ENCODE results near the gene KIF6. TPM values are rescaled to one million over a fixed set of nuclear protein-coding genes. Genes with fewer than 3 reads are reported as not detected.

Gene KIF6, protein sequence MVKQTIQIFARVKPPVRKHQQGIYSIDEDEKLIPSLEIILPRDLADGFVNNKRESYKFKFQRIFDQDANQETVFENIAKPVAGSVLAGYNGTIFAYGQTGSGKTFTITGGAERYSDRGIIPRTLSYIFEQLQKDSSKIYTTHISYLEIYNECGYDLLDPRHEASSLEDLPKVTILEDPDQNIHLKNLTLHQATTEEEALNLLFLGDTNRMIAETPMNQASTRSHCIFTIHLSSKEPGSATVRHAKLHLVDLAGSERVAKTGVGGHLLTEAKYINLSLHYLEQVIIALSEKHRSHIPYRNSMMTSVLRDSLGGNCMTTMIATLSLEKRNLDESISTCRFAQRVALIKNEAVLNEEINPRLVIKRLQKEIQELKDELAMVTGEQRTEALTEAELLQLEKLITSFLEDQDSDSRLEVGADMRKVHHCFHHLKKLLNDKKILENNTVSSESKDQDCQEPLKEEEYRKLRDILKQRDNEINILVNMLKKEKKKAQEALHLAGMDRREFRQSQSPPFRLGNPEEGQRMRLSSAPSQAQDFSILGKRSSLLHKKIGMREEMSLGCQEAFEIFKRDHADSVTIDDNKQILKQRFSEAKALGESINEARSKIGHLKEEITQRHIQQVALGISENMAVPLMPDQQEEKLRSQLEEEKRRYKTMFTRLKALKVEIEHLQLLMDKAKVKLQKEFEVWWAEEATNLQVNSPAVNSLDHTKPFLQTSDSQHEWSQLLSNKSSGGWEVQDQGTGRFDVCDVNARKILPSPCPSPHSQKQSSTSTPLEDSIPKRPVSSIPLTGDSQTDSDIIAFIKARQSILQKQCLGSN
- 1.2 to 1.4 TPM (median 1.3 TPM) in 3 replicates for total RNA-seq

- peak within 1 kb of the TSS; percentile 96 for H3K27ac Mint-ChIP-seq
- TF ChIP-seq, protein P1, sequence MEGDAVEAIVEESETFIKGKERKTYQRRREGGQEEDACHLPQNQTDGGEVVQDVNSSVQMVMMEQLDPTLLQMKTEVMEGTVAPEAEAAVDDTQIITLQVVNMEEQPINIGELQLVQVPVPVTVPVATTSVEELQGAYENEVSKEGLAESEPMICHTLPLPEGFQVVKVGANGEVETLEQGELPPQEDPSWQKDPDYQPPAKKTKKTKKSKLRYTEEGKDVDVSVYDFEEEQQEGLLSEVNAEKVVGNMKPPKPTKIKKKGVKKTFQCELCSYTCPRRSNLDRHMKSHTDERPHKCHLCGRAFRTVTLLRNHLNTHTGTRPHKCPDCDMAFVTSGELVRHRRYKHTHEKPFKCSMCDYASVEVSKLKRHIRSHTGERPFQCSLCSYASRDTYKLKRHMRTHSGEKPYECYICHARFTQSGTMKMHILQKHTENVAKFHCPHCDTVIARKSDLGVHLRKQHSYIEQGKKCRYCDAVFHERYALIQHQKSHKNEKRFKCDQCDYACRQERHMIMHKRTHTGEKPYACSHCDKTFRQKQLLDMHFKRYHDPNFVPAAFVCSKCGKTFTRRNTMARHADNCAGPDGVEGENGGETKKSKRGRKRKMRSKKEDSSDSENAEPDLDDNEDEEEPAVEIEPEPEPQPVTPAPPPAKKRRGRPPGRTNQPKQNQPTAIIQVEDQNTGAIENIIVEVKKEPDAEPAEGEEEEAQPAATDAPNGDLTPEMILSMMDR (IDR thresholded peaks at IDR 0.05; ENCODE audit: unreplicated experiment), result no peak
- H3K27me3 Mint-ChIP-seq (ENCODE audit: low read depth), result peaks cover 12% of the 10 kb centered on the region
- H3K4me1 Mint-ChIP-seq, result peaks cover 2% of the 10 kb centered on the region
- H3K36me3 Mint-ChIP-seq, result no peaks in the 10 kb centered on the region
- peak within 1 kb of the TSS; percentile 99 for H3K4me3 Mint-ChIP-seq
- H3K9me3 Mint-ChIP-seq, result no peaks in the 10 kb centered on the region
- DNase-seq (ENCODE audit: low spot score in 2 of 2, unreplicated experiment in 2 of 2), result peak; percentile 87 to 92
Observed at GRCh38 chr6:39724787-39725631, at the start of gene KIF6. KIF6 (minus strand) TSS chr6:39725408; CDS start chr6:39725310, 98 bp downstream.

- H3K36me3 Mint-ChIP-seq, result no peaks in the 10 kb centered on the region
- H3K27ac Mint-ChIP-seq, result no peak overlapping the region
- TF ChIP-seq, protein P1 (IDR thresholded peaks at IDR 0.05; ENCODE audit: unreplicated experiment), result no peak
- H3K9me3 Mint-ChIP-seq, result no peaks in the 10 kb centered on the region
- peaks cover 21% of the 10 kb centered on the region for H3K4me1 Mint-ChIP-seq
- H3K27me3 Mint-ChIP-seq (ENCODE audit: low read depth), result peaks cover 46% of the 10 kb centered on the region
- H3K4me3 Mint-ChIP-seq, result no peak overlapping the region
- no peak for DNase-seq (ENCODE audit: low spot score in 2 of 2, unreplicated experiment in 2 of 2)
Observed at GRCh38 chr6:39773782-39774181, 48.6 kb upstream of the KIF6 start.

- TF ChIP-seq, protein P1 (IDR thresholded peaks at IDR 0.05; ENCODE audit: unreplicated experiment), result no peak
- Mint-ChIP-seq H3K27ac (no peak overlapping the region), H3K36me3 (no peaks in the 10 kb centered on the region), H3K4me1 (peaks cover 19% of the 10 kb centered on the region), H3K9me3 (no peaks in the 10 kb centered on the region), H3K4me3 (no peak overlapping the region), H3K27me3 (ENCODE audit: low read depth) (peaks cover 49% of the 10 kb centered on the region)
- no peak for DNase-seq (ENCODE audit: low spot score in 2 of 2, unreplicated experiment in 2 of 2)
Observed at GRCh38 chr6:39772559-39773273, 47.5 kb upstream of the KIF6 start.

- Mint-ChIP-seq H3K27me3 (ENCODE audit: low read depth) (peaks cover 59% of the 10 kb centered on the region), H3K27ac (no peak overlapping the region), H3K36me3 (no peaks in the 10 kb centered on the region), H3K9me3 (no peaks in the 10 kb centered on the region), H3K4me1 (no peaks in the 10 kb centered on the region), H3K4me3 (no peak overlapping the region)
- TF ChIP-seq, protein P1 (IDR thresholded peaks at IDR 0.05; ENCODE audit: unreplicated experiment), result no peak
- DNase-seq (ENCODE audit: low spot score in 2 of 2, unreplicated experiment in 2 of 2), result no peak
Observed at GRCh38 chr6:39770446-39770845, 45.2 kb upstream of the KIF6 start.

DNA sequence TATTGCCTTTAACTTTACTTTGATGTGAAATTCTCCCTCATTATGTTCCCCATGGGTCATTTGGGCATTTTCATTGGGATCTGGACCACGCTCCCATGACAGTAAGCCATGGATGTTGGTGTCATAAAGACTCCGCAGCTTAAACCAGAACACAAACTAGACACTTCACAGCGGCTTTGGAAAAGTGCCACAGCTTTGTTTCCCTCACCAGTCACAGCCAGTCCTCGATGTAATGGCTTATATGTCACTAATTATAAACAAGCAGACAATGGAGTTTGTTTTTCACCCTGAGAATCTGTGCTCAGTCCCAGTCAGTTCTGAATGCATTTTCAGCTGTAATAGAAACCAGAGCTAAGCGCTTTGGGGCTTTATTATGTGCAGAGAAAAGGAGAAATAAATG, 43.8 kb upstream of the KIF6 start:
- Mint-ChIP-seq H3K27me3 (ENCODE audit: low read depth) (peaks cover 63% of the 10 kb centered on the region), H3K9me3 (no peaks in the 10 kb centered on the region), H3K4me1 (no peaks in the 10 kb centered on the region)

More for the DNA sequence above, 43.8 kb upstream of the KIF6 start:
- TF ChIP-seq, protein P1 (IDR thresholded peaks at IDR 0.05; ENCODE audit: unreplicated experiment), result no peak
- no peak for DNase-seq (ENCODE audit: low spot score in 2 of 2, unreplicated experiment in 2 of 2)
- Mint-ChIP-seq H3K36me3 (no peaks in the 10 kb centered on the region), H3K27ac (no peak overlapping the region), H3K4me3 (no peak overlapping the region)
